Liver (tissue), 9 donors: ENCODE results near the gene EBF3. TPM values are rescaled to one million over a fixed set of nuclear protein-coding genes. Genes with fewer than 3 reads are reported as not detected.

Experiments used
- DNase-seq: peaks from one replicate; pipeline ENCODE4 v3.0.0-alpha.2; 2017; ENCODE audit warnings: low spot score
- H3K27ac ChIP-seq, 2 donors: one replicate each; pipeline ENCODE4 v1.7.0; 2013; ENCODE audit warnings: inconsistent platforms in 2 of 2, low read length in 2 of 2, control low read depth in 1 of 2, low read depth in 1 of 2, mild to moderate bottlenecking in 1 of 2
- H3K27me3 ChIP-seq, 4 donors: one replicate each; pipeline versions ENCODE4 v1.6.1 to v1.7.0; 2013; ENCODE audit warnings: low read length in 3 of 4, inconsistent platforms in 1 of 4, mild to moderate bottlenecking in 1 of 4, moderate library complexity in 1 of 4; ENCODE audit not compliant: control insufficient read depth in 4 of 4, insufficient read depth in 4 of 4
- H3K36me3 ChIP-seq, 4 donors: one replicate each; pipeline versions ENCODE4 v1.6.1 to v1.7.0; 2013; ENCODE audit warnings: low read length in 3 of 4, mild to moderate bottlenecking in 3 of 4, low read depth in 1 of 4, moderate library complexity in 1 of 4; ENCODE audit not compliant: control insufficient read depth in 4 of 4, insufficient read depth in 3 of 4
- H3K4me1 ChIP-seq, 4 donors: one replicate each; pipeline versions ENCODE4 v1.6.1 to v1.7.0; 2013; ENCODE audit warnings: low read length in 3 of 4, mild to moderate bottlenecking in 3 of 4, moderate library complexity in 1 of 4; ENCODE audit not compliant: control insufficient read depth in 4 of 4, insufficient read depth in 4 of 4
- H3K4me3 ChIP-seq, 3 donors: one replicate each; pipeline versions ENCODE4 v1.6.1 to v1.7.0; 2013; ENCODE audit warnings: low read length in 3 of 3, control low read depth in 1 of 3, low read depth in 1 of 3, mild to moderate bottlenecking in 1 of 3
- H3K9ac ChIP-seq, 2 donors: one replicate each; pipeline ENCODE4 v1.7.0; 2013; ENCODE audit warnings: low read length in 2 of 2, mild to moderate bottlenecking in 2 of 2, moderate library complexity in 2 of 2, control low read depth in 1 of 2, low read depth in 1 of 2
- H3K9me3 ChIP-seq, 4 donors: one replicate each; pipeline versions ENCODE4 v1.6.1 to v1.7.0; 2013; ENCODE audit warnings: low read length in 3 of 4; ENCODE audit not compliant: control insufficient read depth in 4 of 4
- EGR1 ChIP-seq, 2 donors: IDR thresholded peaks; 2 replicates each; pipeline ENCODE4 v1.6.1; 2016 to 2018; ENCODE audit warnings: antibody characterized with exemption in 2 of 2, low read depth in 2 of 2
- FOXA1 ChIP-seq: IDR thresholded peaks from 2 replicates; pipeline ENCODE4 v1.6.1; 2016; ENCODE audit warnings: antibody characterized with exemption
- FOXA2 ChIP-seq: IDR thresholded peaks from 2 replicates; pipeline ENCODE4 v1.6.1; 2016; ENCODE audit warnings: antibody characterized with exemption
- GABPA ChIP-seq, 2 donors: IDR thresholded peaks in 1 of 2; conservative IDR thresholded peaks in 1 of 2; 2 replicates each; pipeline ENCODE4 v1.6.1; 2016; ENCODE audit warnings: antibody characterized with exemption in 2 of 2, mild to moderate bottlenecking in 1 of 2, moderate library complexity in 1 of 2
- HNF4A ChIP-seq, 2 donors: conservative IDR thresholded peaks; 2 replicates each; pipeline ENCODE4 v1.6.1; 2016; ENCODE audit warnings: antibody characterized with exemption in 2 of 2, mild to moderate bottlenecking in 2 of 2
- HNF4G ChIP-seq: IDR thresholded peaks from 2 replicates; pipeline ENCODE4 v1.6.1; 2016; ENCODE audit warnings: antibody characterized with exemption
- JUND ChIP-seq, 2 donors: IDR thresholded peaks; 2 replicates each; pipeline ENCODE4 v1.6.1; 2016; ENCODE audit warnings: antibody characterized with exemption in 2 of 2
- NR2F2 ChIP-seq: IDR thresholded peaks from 2 replicates; pipeline ENCODE4 v1.6.1; 2016; ENCODE audit warnings: antibody characterized with exemption
- RAD21 ChIP-seq, 2 donors: IDR thresholded peaks; 2 replicates each; pipeline ENCODE4 v1.6.1; 2016; ENCODE audit warnings: antibody characterized with exemption in 2 of 2, mild to moderate bottlenecking in 2 of 2
- RXRA ChIP-seq, 2 donors: IDR thresholded peaks; 2 replicates each; pipeline ENCODE4 v1.6.1; 2017 to 2018; ENCODE audit warnings: antibody characterized with exemption in 2 of 2, mild to moderate bottlenecking in 1 of 2
- SP1 ChIP-seq: IDR thresholded peaks from 2 replicates; pipeline ENCODE4 v1.6.1; 2018; ENCODE audit warnings: antibody characterized with exemption, mild to moderate bottlenecking
- TAF1 ChIP-seq: conservative IDR thresholded peaks from 2 replicates; pipeline ENCODE4 v1.6.1; 2016; ENCODE audit warnings: antibody characterized with exemption, mild to moderate bottlenecking
- YY1 ChIP-seq: IDR thresholded peaks from 2 replicates; pipeline ENCODE4 v1.6.1; 2016; ENCODE audit warnings: antibody characterized with exemption, mild to moderate bottlenecking
- WGBS: extraction: QIAGEN DNeasy Blood & Tissue Kit; methylation state at CpG from one replicate; pipeline ENCODE4 v1.1.7; 2013; 5-methylcytosine and 5-hydroxymethylcytosine counted together
- polyA plus RNA-seq, 2 donors: library from polyadenylated mRNA; stranded (reverse) in 1 of 2; unstranded in 1 of 2; fragments of 200-250 nt in 1 of 2; fragments of >200 nt in 1 of 2; fragmentation: Nextera tagmentation in 1 of 2; extraction: Ambion mirVana in 1 of 2; gene quantifications; one replicate each; pipeline versions ENCODE4 v1.2.1 to v1.2.3, GENCODE V29; 2013 to 2015
- total RNA-seq, 2 donors: library from RNA; depleted of rRNA; stranded (reverse); fragments of >200 nt; gene quantifications; one replicate each; pipeline ENCODE4 v1.2.3, GENCODE V29; 2014
- TF ChIP-seq, protein P1 (sequence below): IDR thresholded peaks from 2 replicates; pipeline ENCODE4 v1.6.1; 2016; ENCODE audit warnings: antibody characterized with exemption, mild to moderate bottlenecking
- TF ChIP-seq, protein P2 (sequence below): IDR thresholded peaks from 2 replicates; pipeline ENCODE4 v1.6.1; 2016; ENCODE audit warnings: antibody characterized with exemption
- TF ChIP-seq, protein P3 (sequence below): IDR thresholded peaks from 2 replicates; pipeline ENCODE4 v1.6.1; 2016; ENCODE audit warnings: antibody characterized with exemption
- TF ChIP-seq, protein P4 (sequence below): IDR thresholded peaks from 2 replicates; pipeline ENCODE4 v1.6.1; 2016; ENCODE audit warnings: antibody characterized with exemption
- TF ChIP-seq, protein P5 (sequence below): fragments of 150-350 bp; IDR thresholded peaks from 2 replicates; pipeline ENCODE4 v1.5.1; 2017; ENCODE audit warnings: improper control_type of control experiment, low read depth, low read length; ENCODE audit not compliant: missing input control
- donor health status: healthy.
- donor health status: healthy.
- donor health status: healthy.
- donor health status: healthy.
- donor health status: healthy.

Gene EBF3
- total and polyA plus RNA-seq, 4 donors, result 0.02 to 0.08 TPM; not detected in 2

DNA sequence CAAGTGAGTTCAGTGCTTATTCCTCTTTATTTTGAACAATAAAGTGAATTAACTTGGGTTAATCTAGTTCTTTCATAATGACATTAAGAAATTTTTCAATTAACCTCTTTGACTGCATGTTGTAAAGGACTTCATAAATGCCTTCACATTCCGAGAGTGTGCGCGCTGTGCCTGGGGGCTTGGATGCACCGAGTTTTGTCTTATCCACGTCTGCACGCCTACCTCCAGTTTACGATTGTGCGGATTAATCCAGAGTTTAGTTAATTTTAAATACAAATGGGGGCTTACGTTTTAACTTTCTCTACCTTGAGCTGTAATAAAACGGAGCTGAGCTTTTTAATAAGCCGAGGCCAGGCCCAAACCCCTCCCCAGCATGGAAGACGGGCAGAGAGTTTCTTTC, 120.4 kb downstream of the EBF3 start (continued):
- TF ChIP-seq, protein P1, sequence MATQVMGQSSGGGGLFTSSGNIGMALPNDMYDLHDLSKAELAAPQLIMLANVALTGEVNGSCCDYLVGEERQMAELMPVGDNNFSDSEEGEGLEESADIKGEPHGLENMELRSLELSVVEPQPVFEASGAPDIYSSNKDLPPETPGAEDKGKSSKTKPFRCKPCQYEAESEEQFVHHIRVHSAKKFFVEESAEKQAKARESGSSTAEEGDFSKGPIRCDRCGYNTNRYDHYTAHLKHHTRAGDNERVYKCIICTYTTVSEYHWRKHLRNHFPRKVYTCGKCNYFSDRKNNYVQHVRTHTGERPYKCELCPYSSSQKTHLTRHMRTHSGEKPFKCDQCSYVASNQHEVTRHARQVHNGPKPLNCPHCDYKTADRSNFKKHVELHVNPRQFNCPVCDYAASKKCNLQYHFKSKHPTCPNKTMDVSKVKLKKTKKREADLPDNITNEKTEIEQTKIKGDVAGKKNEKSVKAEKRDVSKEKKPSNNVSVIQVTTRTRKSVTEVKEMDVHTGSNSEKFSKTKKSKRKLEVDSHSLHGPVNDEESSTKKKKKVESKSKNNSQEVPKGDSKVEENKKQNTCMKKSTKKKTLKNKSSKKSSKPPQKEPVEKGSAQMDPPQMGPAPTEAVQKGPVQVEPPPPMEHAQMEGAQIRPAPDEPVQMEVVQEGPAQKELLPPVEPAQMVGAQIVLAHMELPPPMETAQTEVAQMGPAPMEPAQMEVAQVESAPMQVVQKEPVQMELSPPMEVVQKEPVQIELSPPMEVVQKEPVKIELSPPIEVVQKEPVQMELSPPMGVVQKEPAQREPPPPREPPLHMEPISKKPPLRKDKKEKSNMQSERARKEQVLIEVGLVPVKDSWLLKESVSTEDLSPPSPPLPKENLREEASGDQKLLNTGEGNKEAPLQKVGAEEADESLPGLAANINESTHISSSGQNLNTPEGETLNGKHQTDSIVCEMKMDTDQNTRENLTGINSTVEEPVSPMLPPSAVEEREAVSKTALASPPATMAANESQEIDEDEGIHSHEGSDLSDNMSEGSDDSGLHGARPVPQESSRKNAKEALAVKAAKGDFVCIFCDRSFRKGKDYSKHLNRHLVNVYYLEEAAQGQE, result no peak
- TF ChIP-seq TAF1, result no peak

DNA sequence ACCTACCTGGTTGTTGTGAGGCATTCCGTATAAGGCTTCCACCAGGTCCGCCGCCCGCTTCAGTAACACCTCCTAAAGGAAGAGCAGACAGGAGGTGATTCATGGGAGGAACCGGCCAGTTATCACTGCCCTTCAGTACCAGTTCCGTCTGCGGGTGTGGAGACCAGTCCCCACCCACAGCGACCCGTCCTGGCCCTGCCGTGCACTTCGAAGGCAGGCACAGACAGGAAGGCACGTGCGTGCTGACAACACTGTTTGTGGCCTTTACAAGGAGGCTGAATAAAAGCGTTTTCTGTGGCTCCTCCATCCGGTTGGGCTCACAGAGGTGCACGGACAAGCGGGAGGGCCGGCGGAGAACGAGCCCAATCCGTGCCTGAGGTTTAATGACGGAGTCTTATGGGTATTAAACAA, 120.9 kb downstream of the EBF3 start:
- 86% methylated on average over 22 of the region's 22 CpGs for WGBS
- H3K27ac ChIP-seq, result no peak overlapping the region

More for the DNA sequence above, 120.9 kb downstream of the EBF3 start:
- no peak for DNase-seq
- Histone ChIP-seq H3K4me3 (no peak overlapping the region), H3K9me3 (no peaks in the 10 kb centered on the region), H3K9ac (no peak overlapping the region), H3K36me3 (no peaks in the 10 kb centered on the region), H3K4me1 (no peaks in the 10 kb centered on the region), H3K27me3 (no peaks in the 10 kb centered on the region)
- TF ChIP-seq, protein P2, sequence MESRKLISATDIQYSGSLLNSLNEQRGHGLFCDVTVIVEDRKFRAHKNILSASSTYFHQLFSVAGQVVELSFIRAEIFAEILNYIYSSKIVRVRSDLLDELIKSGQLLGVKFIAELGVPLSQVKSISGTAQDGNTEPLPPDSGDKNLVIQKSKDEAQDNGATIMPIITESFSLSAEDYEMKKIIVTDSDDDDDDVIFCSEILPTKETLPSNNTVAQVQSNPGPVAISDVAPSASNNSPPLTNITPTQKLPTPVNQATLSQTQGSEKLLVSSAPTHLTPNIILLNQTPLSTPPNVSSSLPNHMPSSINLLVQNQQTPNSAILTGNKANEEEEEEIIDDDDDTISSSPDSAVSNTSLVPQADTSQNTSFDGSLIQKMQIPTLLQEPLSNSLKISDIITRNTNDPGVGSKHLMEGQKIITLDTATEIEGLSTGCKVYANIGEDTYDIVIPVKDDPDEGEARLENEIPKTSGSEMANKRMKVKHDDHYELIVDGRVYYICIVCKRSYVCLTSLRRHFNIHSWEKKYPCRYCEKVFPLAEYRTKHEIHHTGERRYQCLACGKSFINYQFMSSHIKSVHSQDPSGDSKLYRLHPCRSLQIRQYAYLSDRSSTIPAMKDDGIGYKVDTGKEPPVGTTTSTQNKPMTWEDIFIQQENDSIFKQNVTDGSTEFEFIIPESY, result no peak
- TF ChIP-seq GABPA (IDR thresholded peaks at IDR 0.05 in 1 of 2, conservative IDR thresholded peaks at IDR 0.05 in 1 of 2) (no peak), NR2F2 (no peak), FOXA2 (no peak), HNF4G (no peak), RXRA (IDR thresholded peaks at IDR 0.05) (no peak), EGR1 (IDR thresholded peaks at IDR 0.05; ENCODE audit: low read depth in 2 of 2) (no peak), TAF1 (no peak), SP1 (no peak), YY1 (no peak), HNF4A (conservative IDR thresholded peaks at IDR 0.05) (no peak), RAD21 (IDR thresholded peaks at IDR 0.05) (no peak), FOXA1 (no peak), JUND (IDR thresholded peaks at IDR 0.05) (no peak)
- TF ChIP-seq, protein P3, sequence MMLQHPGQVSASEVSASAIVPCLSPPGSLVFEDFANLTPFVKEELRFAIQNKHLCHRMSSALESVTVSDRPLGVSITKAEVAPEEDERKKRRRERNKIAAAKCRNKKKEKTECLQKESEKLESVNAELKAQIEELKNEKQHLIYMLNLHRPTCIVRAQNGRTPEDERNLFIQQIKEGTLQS, result no peak
- TF ChIP-seq, protein P4, sequence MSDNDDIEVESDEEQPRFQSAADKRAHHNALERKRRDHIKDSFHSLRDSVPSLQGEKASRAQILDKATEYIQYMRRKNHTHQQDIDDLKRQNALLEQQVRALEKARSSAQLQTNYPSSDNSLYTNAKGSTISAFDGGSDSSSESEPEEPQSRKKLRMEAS, result no peak
- TF ChIP-seq, protein P5, sequence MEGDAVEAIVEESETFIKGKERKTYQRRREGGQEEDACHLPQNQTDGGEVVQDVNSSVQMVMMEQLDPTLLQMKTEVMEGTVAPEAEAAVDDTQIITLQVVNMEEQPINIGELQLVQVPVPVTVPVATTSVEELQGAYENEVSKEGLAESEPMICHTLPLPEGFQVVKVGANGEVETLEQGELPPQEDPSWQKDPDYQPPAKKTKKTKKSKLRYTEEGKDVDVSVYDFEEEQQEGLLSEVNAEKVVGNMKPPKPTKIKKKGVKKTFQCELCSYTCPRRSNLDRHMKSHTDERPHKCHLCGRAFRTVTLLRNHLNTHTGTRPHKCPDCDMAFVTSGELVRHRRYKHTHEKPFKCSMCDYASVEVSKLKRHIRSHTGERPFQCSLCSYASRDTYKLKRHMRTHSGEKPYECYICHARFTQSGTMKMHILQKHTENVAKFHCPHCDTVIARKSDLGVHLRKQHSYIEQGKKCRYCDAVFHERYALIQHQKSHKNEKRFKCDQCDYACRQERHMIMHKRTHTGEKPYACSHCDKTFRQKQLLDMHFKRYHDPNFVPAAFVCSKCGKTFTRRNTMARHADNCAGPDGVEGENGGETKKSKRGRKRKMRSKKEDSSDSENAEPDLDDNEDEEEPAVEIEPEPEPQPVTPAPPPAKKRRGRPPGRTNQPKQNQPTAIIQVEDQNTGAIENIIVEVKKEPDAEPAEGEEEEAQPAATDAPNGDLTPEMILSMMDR, result no peak
- TF ChIP-seq, protein P1, result no peak
